Measurements from ENCODE around the gene JCHAIN. TPM values are rescaled to one million over a fixed set of nuclear protein-coding genes. Genes with fewer than 3 reads are reported as not detected.

The JCHAIN gene
- polyA plus RNA-seq, 1 experiment: 0.61 TPM

DNA sequence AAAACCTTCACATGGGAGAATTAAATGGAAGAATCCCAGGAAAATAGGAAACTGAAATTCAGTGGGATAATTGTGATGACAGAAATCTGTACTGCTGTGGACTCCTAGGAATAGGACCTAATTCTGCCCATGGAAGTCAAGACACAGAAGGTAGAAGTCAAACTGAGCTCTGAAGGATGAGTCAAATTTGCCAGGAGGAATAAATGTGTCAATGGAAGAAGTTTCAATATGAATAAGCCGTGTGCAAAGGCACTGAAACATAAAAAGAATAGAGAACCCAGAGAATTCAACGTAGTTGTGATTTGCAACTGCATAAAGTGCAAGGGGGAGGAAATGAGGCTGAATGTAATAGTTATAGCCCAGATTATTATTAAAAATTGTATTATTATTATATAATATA, 26.1 kb downstream of the JCHAIN start:
- CTCF ChIA-PET: interaction anchor here (1.0 kb wide), 1 partner anchor 12 kb away, joined by 5 read pairs; no protein-coding TSS in a partner anchor
- DNase-seq (ENCODE audit: low read depth, low spot score): no peak
- POLR2A ChIA-PET: no interaction called here

DNA sequence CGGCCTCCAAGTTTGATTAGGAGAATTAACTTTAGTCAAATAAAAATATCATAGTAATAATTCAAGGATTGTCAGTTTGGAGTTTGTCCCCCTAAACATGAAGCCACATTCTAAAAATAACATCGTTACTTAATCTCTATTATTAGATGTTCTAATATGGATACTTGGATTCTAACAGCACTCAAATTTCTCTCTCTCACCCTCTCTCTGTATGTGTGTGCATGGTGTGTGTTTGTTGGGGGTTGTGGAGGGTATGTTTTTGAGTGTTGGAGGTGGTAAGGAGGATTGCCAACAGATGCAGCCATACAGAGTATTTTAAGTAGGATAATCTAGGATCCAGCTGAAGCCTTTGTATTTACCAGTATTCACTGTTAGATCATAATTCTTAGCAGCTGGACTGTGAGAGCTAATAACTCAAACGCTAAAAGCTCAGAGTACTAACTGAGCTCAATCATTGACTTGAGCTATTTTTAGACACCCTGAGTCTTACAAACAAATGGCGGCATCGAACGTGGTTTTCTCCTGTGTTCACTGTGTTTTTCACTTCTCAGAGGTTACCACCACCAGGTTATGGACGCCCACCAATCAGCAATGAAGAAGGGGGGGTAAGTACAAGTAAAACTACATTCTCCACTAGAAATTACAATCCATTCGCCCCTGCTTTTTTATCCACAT, 28.9 kb downstream of the JCHAIN start:
- POLR2A ChIA-PET: interaction anchor here (0.6 kb wide), 2 partner anchors 11 to 60 kb away, joined by 3 to 5 read pairs; no protein-coding TSS in a partner anchor
- Histone ChIP-seq H3K27ac (ENCODE audit: low read depth, low read length) (no peak overlapping the region), H3K27me3 (ENCODE audit: control insufficient read depth, insufficient read depth, low read length) (no peaks in the 10 kb centered on the region), H3K4me3 (ENCODE audit: low read depth, low read length) (no peak overlapping the region), H3K9me3 (ENCODE audit: control insufficient read depth, insufficient read depth, low read length) (no peaks in the 10 kb centered on the region)
- TF ChIP-seq, protein P1, sequence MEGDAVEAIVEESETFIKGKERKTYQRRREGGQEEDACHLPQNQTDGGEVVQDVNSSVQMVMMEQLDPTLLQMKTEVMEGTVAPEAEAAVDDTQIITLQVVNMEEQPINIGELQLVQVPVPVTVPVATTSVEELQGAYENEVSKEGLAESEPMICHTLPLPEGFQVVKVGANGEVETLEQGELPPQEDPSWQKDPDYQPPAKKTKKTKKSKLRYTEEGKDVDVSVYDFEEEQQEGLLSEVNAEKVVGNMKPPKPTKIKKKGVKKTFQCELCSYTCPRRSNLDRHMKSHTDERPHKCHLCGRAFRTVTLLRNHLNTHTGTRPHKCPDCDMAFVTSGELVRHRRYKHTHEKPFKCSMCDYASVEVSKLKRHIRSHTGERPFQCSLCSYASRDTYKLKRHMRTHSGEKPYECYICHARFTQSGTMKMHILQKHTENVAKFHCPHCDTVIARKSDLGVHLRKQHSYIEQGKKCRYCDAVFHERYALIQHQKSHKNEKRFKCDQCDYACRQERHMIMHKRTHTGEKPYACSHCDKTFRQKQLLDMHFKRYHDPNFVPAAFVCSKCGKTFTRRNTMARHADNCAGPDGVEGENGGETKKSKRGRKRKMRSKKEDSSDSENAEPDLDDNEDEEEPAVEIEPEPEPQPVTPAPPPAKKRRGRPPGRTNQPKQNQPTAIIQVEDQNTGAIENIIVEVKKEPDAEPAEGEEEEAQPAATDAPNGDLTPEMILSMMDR (IDR thresholded peaks at IDR 0.05; ENCODE audit: low read depth, low read length): no peak
- DNase-seq (ENCODE audit: low read depth, low spot score): no peak
- CTCF ChIA-PET: interaction anchor here (2.3 kb wide), 1 partner anchor 15 kb away, joined by 10 read pairs; no protein-coding TSS in a partner anchor

More for the DNA sequence above, 26.1 kb downstream of the JCHAIN start:
- Histone ChIP-seq H3K27ac (ENCODE audit: low read depth, low read length) (no peak overlapping the region), H3K27me3 (ENCODE audit: control insufficient read depth, insufficient read depth, low read length) (no peaks in the 10 kb centered on the region), H3K4me3 (ENCODE audit: low read depth, low read length) (no peak overlapping the region), H3K9me3 (ENCODE audit: control insufficient read depth, insufficient read depth, low read length) (no peaks in the 10 kb centered on the region)
- TF ChIP-seq, protein P1 (IDR thresholded peaks at IDR 0.05; ENCODE audit: low read depth, low read length): no peak

DNA sequence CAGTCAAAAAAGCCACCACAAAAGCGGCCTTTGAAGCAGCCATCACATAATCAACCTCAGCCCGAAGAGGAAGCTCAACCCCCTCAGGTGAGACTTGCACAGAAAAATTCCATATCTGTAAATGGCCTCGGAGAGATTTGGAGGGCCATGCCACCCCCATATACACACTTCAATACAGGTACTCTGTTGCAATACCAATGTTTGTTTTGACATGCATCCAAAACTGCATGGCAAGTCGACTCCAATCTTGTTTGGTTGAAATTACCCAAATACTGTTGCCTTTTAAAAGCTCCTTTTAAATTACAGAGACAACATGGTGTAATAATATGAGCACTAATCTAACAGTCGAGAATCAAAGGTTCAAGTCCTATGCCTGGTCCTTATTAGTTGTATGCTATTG, 31.8 kb downstream of the JCHAIN start:
- ChIA-PET CTCF (interaction anchor here (1.3 kb wide), 1 partner anchor 17 kb away, joined by 5 read pairs; no protein-coding TSS in a partner anchor), POLR2A (no interaction called here)
- no peaks in the 10 kb centered on the region for H3K9me3 ChIP-seq (ENCODE audit: control insufficient read depth, insufficient read depth, low read length)
- no peak overlapping the region for H3K4me3 ChIP-seq (ENCODE audit: low read depth, low read length)
- H3K27ac ChIP-seq (ENCODE audit: low read depth, low read length): no peak overlapping the region
- TF ChIP-seq, protein P1 (IDR thresholded peaks at IDR 0.05; ENCODE audit: low read depth, low read length): no peak
- no peaks in the 10 kb centered on the region for H3K27me3 ChIP-seq (ENCODE audit: control insufficient read depth, insufficient read depth, low read length)
- DNase-seq (ENCODE audit: low read depth, low spot score): no peak

DNA sequence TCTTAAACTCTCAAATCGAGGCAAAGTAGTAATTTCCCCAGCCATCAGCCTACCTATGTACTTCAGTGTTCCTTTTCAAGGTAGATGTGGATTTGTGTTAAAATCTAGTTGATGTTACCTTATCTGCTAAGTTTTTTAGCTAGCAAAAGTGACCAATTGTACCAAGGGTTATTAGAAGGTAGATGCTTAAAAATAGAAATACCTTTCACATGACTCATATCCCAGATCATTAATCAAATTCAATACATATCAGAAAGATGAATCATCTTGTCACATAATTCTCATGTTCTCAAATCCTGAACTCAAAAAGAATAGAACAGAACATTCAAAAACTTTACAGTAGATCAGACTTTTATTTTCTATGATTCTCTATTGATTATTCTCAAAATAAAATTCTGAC, 34.3 kb downstream of the JCHAIN start:
- no peak overlapping the region for H3K27ac ChIP-seq (ENCODE audit: low read depth, low read length)
- CTCF ChIA-PET: interaction anchor here (1.4 kb wide), 1 partner anchor 20 kb away, joined by 3 read pairs; no protein-coding TSS in a partner anchor

DNA sequence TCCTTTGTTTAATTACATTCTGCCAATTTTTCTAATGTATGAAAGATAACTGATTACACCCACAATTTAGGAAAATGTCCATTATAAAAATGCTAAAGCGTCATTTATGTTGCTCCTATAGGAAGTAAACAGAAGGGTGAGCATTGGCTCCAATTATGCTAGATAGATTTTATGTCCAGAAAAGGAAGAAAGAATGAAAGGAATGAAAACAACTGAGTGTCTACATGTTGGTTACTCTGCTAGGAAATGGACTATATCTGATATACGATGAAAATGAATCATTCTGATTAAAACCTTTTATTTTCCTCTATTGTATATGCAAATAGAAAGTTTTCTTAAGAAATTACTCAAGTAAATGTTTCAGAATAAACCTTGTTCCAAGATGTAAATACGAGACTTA, 36.1 kb downstream of the JCHAIN start:
- Histone ChIP-seq H3K4me3 (ENCODE audit: low read depth, low read length) (no peak overlapping the region), H3K27me3 (ENCODE audit: control insufficient read depth, insufficient read depth, low read length) (no peaks in the 10 kb centered on the region), H3K9me3 (ENCODE audit: control insufficient read depth, insufficient read depth, low read length) (no peaks in the 10 kb centered on the region), H3K27ac (ENCODE audit: low read depth, low read length) (no peak overlapping the region)
- ChIA-PET POLR2A (no interaction called here), CTCF (interaction anchor here (2.8 kb wide), 1 partner anchor 22 kb away, joined by 12 read pairs; no protein-coding TSS in a partner anchor)
- TF ChIP-seq, protein P1 (IDR thresholded peaks at IDR 0.05; ENCODE audit: low read depth, low read length): no peak
- no peak for DNase-seq (ENCODE audit: low read depth, low spot score)

More for the DNA sequence above, 34.3 kb downstream of the JCHAIN start:
- TF ChIP-seq, protein P1 (IDR thresholded peaks at IDR 0.05; ENCODE audit: low read depth, low read length): no peak
- H3K4me3 ChIP-seq (ENCODE audit: low read depth, low read length): no peak overlapping the region
- no peak for DNase-seq (ENCODE audit: low read depth, low spot score)
- H3K9me3 ChIP-seq (ENCODE audit: control insufficient read depth, insufficient read depth, low read length): no peaks in the 10 kb centered on the region
- no peaks in the 10 kb centered on the region for H3K27me3 ChIP-seq (ENCODE audit: control insufficient read depth, insufficient read depth, low read length)
- POLR2A ChIA-PET: no interaction called here
